WTC11 (cell line): ENCODE results near the gene LCLAT1. TPM values are rescaled to one million over a fixed set of nuclear protein-coding genes. Genes with fewer than 3 reads are reported as not detected.

Experiments
- ATAC-seq: fragments of 200-7000 bp; cut with Tn5 transposase; 2 replicates; pipeline ENCODE4 v1.10.0; 2021; ENCODE audit warnings: mild to moderate bottlenecking, moderate library complexity
- CTCF ChIA-PET: fragments of 300-600 bp; sonication (Branson Sonifier 250); formaldehyde crosslinking; loops from one replicate; lab custom pipeline; 2021; ENCODE audit warnings: antibody characterized with exemption; lab: Charles Lee
- POLR2A ChIA-PET: fragments of 350-600 bp; sonication (Branson Sonifier 250); formaldehyde crosslinking; loops from one replicate; lab custom pipeline; 2021; ENCODE audit warnings: antibody characterized with exemption; lab: Charles Lee
- DNase-seq: peaks from one replicate; pipeline ENCODE4 v3.0.0; 2021; ENCODE audit warnings: low spot score
- H3K27ac Mint-ChIP-seq: 2 replicates; pipeline ENCODE4 v1.8.0; 2021; ENCODE audit warnings: mixed read lengths
- H3K27me3 Mint-ChIP-seq: 2 replicates; pipeline ENCODE4 v1.8.0; 2021; ENCODE audit warnings: low read depth, mild to moderate bottlenecking, moderate library complexity, mixed read lengths
- H3K36me3 Mint-ChIP-seq: 2 replicates; pipeline ENCODE4 v1.8.0; 2021; ENCODE audit warnings: mixed read lengths
- H3K4me1 Mint-ChIP-seq: 2 replicates; pipeline ENCODE4 v1.8.0; 2022; ENCODE audit warnings: mixed read lengths
- H3K4me3 Mint-ChIP-seq: 2 replicates; pipeline ENCODE4 v1.8.0; 2021; ENCODE audit warnings: mild to moderate bottlenecking, moderate library complexity, mixed read lengths
- H3K9me3 Mint-ChIP-seq: 2 replicates; pipeline ENCODE4 v1.8.0; 2021; ENCODE audit warnings: mixed read lengths
- ATF1 ChIP-seq: sonication (generic); formaldehyde crosslinking; IDR thresholded peaks from 2 replicates; pipeline ENCODE4 v1.8.1; 2023; ENCODE audit warnings: mild to moderate bottlenecking, moderate library complexity, missing genetic modification reagents
- EMX1 ChIP-seq: fragments of 250-450 bp; sonication (Bioruptor Pico); IDR thresholded peaks from 2 replicates; pipeline ENCODE4 v1.8.0; 2021; ENCODE audit warnings: mild to moderate bottlenecking
- ETV6 ChIP-seq: sonication (generic); formaldehyde crosslinking; IDR thresholded peaks from 2 replicates; pipeline ENCODE4 v1.8.1; 2022; ENCODE audit warnings: mild to moderate bottlenecking, missing genetic modification reagents
- IRF2 ChIP-seq: sonication (generic); formaldehyde crosslinking; IDR thresholded peaks from 2 replicates; pipeline ENCODE4 v1.8.0; 2022; ENCODE audit warnings: low read depth, missing genetic modification reagents, borderline replicate concordance
- NFE2L1 ChIP-seq: sonication (generic); formaldehyde crosslinking; IDR thresholded peaks from 2 replicates; pipeline ENCODE4 v1.8.1; 2023; ENCODE audit warnings: missing genetic modification reagents
- NFYB ChIP-seq: sonication (generic); formaldehyde crosslinking; conservative IDR thresholded peaks from 2 replicates; pipeline ENCODE4 v1.8.0; 2022; ENCODE audit warnings: low read depth, missing genetic modification reagents
- NR3C1 ChIP-seq: sonication (generic); formaldehyde crosslinking; conservative IDR thresholded peaks from 2 replicates; pipeline ENCODE4 v1.8.1; 2023; ENCODE audit warnings: low read depth, mild to moderate bottlenecking, missing genetic modification reagents
- OVOL2 ChIP-seq: fragments of 250-450 bp; sonication (Bioruptor Pico); IDR thresholded peaks from 2 replicates; pipeline ENCODE4 v1.9.0; 2021; ENCODE audit warnings: mild to moderate bottlenecking, borderline replicate concordance
- SMAD3 ChIP-seq: sonication (generic); formaldehyde crosslinking; IDR thresholded peaks from 2 replicates; pipeline ENCODE4 v1.8.0; 2022; ENCODE audit warnings: missing genetic modification reagents, mild to moderate bottlenecking, borderline replicate concordance
- TEAD1 ChIP-seq: sonication (generic); formaldehyde crosslinking; IDR thresholded peaks from 2 replicates; pipeline ENCODE4 v1.8.0; 2022; ENCODE audit warnings: mild to moderate bottlenecking, missing genetic modification reagents
- TEAD4 ChIP-seq: sonication (generic); formaldehyde crosslinking; IDR thresholded peaks from 2 replicates; pipeline ENCODE4 v1.8.0; 2022; ENCODE audit warnings: mild to moderate bottlenecking, missing genetic modification reagents
- ZNF121 ChIP-seq: sonication (generic); formaldehyde crosslinking; IDR thresholded peaks from 2 replicates; pipeline ENCODE4 v1.8.0; 2023; ENCODE audit warnings: missing genetic modification reagents
- ZNF423 ChIP-seq: fragments of 250-450 bp; sonication (Bioruptor Pico); IDR thresholded peaks from 2 replicates; pipeline ENCODE4 v2.1.2; 2022; ENCODE audit warnings: mild to moderate bottlenecking, moderate library complexity
- total RNA-seq: library from RNA; stranded (reverse); gene quantifications from 3 replicates; pipeline ENCODE4 v1.2.3, GENCODE V29; 2021
- TF ChIP-seq, protein P1 (sequence below): fragments of 250-450 bp; sonication (Bioruptor Pico); IDR thresholded peaks from 2 replicates; pipeline ENCODE4 v1.9.0; 2021; ENCODE audit warnings: mild to moderate bottlenecking, borderline replicate concordance
- TF ChIP-seq, protein P2 (sequence below): sonication (generic); formaldehyde crosslinking; conservative IDR thresholded peaks from 2 replicates; pipeline ENCODE4 v1.8.1; 2022; ENCODE audit warnings: mild to moderate bottlenecking, missing genetic modification reagents
- TF ChIP-seq, protein P3 (sequence below): fragments of 250-450 bp; sonication (Bioruptor Pico); IDR thresholded peaks from 2 replicates; pipeline ENCODE4 v1.9.0; 2021; ENCODE audit warnings: mild to moderate bottlenecking
- TF ChIP-seq, protein P4 (sequence below): sonication (generic); formaldehyde crosslinking; IDR thresholded peaks from 2 replicates; pipeline ENCODE4 v1.8.0; 2022; ENCODE audit warnings: missing genetic modification reagents
- TF ChIP-seq, protein P5 (sequence below): sonication (generic); formaldehyde crosslinking; IDR thresholded peaks from 2 replicates; pipeline ENCODE4 v1.8.1; 2023; ENCODE audit warnings: mild to moderate bottlenecking, missing genetic modification reagents
- TF ChIP-seq, protein P6 (sequence below): fragments of 250-450 bp; sonication (Bioruptor Pico); IDR thresholded peaks from 2 replicates; pipeline ENCODE4 v1.9.0; 2021; ENCODE audit warnings: moderate library complexity, mild to moderate bottlenecking, inconsistent platforms, borderline replicate concordance

The LCLAT1 gene
- total RNA-seq, 1 experiment from 2014 or later, result 22.3 TPM

DNA sequence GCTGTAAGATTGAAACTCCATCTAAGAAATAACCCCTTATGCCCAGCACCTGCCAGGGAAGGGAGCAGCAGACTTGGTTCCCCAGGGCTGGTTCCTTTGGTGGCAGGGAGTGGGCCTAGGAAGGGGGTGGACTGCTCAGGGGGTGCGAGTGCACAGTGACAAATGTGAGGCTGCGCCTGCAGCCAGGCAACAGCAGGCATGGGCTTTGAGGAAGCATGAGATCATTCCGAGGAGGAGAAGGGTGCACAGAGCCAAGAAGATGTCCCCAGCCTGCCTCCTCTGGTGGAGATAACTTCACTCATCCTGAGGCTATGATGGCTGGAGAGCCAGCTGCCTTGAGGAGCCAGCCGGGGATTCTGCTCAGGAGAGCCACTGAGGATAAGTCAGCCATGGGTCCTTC lies 202.2 kb downstream of the LCLAT1 start (continued):
- TF ChIP-seq SMAD3 (CRISPR knock-in tag), result no peak

DNA sequence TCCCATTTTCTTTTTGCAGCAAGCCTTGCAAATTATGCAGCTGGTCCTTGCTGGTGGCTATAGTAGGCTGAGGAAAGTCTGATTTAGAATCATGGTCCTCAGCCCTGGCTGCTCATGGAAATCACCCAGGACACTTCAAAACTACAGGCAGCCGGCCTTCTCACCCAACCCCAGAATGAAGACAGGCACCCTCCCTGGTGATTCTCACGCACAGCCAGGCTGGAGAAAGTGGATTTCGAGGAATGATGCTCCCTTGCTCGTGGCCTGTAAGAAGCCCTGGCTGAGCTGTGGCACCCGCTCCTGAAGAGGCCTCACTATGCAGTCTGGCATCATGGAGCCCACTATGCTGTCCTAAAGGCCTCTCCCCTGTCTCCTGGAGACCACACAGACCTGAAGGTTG lies 202.8 kb downstream of the LCLAT1 start:
- H3K27ac Mint-ChIP-seq, result no peak overlapping the region
- peaks cover 32% of the 10 kb centered on the region for H3K4me1 Mint-ChIP-seq
- no peaks in the 10 kb centered on the region for H3K36me3 Mint-ChIP-seq
- POLR2A ChIA-PET, result no interaction called here
- DNase-seq, result no peak
- peaks cover 32% of the 10 kb centered on the region for H3K27me3 Mint-ChIP-seq
- ATAC-seq, result no peak
- TF ChIP-seq EMX1 (CRISPR knock-in tag) (no peak), NR3C1 (CRISPR knock-in tag) (no peak), IRF2 (CRISPR knock-in tag) (no peak), NFYB (CRISPR knock-in tag) (no peak)
- TF ChIP-seq, protein P1, sequence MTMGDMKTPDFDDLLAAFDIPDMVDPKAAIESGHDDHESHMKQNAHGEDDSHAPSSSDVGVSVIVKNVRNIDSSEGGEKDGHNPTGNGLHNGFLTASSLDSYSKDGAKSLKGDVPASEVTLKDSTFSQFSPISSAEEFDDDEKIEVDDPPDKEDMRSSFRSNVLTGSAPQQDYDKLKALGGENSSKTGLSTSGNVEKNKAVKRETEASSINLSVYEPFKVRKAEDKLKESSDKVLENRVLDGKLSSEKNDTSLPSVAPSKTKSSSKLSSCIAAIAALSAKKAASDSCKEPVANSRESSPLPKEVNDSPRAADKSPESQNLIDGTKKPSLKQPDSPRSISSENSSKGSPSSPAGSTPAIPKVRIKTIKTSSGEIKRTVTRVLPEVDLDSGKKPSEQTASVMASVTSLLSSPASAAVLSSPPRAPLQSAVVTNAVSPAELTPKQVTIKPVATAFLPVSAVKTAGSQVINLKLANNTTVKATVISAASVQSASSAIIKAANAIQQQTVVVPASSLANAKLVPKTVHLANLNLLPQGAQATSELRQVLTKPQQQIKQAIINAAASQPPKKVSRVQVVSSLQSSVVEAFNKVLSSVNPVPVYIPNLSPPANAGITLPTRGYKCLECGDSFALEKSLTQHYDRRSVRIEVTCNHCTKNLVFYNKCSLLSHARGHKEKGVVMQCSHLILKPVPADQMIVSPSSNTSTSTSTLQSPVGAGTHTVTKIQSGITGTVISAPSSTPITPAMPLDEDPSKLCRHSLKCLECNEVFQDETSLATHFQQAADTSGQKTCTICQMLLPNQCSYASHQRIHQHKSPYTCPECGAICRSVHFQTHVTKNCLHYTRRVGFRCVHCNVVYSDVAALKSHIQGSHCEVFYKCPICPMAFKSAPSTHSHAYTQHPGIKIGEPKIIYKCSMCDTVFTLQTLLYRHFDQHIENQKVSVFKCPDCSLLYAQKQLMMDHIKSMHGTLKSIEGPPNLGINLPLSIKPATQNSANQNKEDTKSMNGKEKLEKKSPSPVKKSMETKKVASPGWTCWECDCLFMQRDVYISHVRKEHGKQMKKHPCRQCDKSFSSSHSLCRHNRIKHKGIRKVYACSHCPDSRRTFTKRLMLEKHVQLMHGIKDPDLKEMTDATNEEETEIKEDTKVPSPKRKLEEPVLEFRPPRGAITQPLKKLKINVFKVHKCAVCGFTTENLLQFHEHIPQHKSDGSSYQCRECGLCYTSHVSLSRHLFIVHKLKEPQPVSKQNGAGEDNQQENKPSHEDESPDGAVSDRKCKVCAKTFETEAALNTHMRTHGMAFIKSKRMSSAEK (CRISPR knock-in tag), result no peak
- TF ChIP-seq, protein P2, sequence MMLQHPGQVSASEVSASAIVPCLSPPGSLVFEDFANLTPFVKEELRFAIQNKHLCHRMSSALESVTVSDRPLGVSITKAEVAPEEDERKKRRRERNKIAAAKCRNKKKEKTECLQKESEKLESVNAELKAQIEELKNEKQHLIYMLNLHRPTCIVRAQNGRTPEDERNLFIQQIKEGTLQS (CRISPR knock-in tag), result no peak
- TF ChIP-seq, protein P3, sequence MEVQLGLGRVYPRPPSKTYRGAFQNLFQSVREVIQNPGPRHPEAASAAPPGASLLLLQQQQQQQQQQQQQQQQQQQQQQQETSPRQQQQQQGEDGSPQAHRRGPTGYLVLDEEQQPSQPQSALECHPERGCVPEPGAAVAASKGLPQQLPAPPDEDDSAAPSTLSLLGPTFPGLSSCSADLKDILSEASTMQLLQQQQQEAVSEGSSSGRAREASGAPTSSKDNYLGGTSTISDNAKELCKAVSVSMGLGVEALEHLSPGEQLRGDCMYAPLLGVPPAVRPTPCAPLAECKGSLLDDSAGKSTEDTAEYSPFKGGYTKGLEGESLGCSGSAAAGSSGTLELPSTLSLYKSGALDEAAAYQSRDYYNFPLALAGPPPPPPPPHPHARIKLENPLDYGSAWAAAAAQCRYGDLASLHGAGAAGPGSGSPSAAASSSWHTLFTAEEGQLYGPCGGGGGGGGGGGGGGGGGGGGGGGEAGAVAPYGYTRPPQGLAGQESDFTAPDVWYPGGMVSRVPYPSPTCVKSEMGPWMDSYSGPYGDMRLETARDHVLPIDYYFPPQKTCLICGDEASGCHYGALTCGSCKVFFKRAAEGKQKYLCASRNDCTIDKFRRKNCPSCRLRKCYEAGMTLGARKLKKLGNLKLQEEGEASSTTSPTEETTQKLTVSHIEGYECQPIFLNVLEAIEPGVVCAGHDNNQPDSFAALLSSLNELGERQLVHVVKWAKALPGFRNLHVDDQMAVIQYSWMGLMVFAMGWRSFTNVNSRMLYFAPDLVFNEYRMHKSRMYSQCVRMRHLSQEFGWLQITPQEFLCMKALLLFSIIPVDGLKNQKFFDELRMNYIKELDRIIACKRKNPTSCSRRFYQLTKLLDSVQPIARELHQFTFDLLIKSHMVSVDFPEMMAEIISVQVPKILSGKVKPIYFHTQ, result no peak
- TF ChIP-seq, all 79 proteins: peak for 0
- H3K4me3 Mint-ChIP-seq, result no peak overlapping the region
- CTCF ChIA-PET, result interaction anchor here (0.8 kb wide), 1 partner anchor 62 kb away, joined by 3 read pairs; no protein-coding TSS in a partner anchor
- H3K9me3 Mint-ChIP-seq, result no peaks in the 10 kb centered on the region

DNA sequence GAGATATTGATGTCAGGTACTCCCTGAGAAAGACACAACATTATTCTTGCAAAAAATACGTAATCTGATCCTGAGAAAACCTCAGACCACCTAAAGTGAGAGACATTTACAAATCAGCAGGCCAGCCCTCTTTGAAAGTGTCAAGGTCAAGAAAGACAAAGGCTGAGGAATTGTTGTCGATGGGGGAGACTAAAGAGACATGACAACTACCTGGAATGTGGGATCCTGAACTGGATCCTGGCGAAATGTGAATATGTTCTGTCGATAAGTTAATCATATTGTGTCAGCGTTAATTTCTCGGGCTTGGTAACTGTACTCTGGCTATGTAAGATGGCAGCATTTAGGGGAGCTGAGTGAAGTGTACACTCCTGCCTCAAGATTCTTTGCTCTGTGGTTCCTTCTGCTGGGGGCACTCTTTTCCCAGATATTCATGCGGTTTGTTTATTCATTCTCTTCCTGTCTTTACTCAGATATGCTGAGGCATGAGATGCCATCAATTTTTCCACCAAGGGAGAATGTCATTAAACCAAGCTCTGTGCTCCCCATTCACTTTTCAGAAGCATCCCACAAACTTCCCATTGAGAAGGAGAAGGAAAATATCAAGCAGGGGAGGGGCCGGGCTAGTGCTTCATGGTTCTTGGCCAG lies 205.3 kb downstream of the LCLAT1 start:
- Mint-ChIP-seq H3K36me3 (no peaks in the 10 kb centered on the region), H3K27me3 (peaks cover 45% of the 10 kb centered on the region), H3K4me1 (peaks cover 35% of the 10 kb centered on the region), H3K4me3 (peak overlapping the region; percentile 26), H3K9me3 (no peaks in the 10 kb centered on the region), H3K27ac (no peak overlapping the region)
- CTCF ChIA-PET, result interaction anchor here (0.8 to 1.7 kb wide), 3 partner anchors 33 to 413 kb away, joined by 3 to 5 read pairs (median 3); no protein-coding TSS in a partner anchor
- DNase-seq, result no peak
- POLR2A ChIA-PET, result interaction anchor here (1.2 kb wide), 1 partner anchor 30 kb away, joined by 3 read pairs; no protein-coding TSS in a partner anchor
- ATAC-seq, result peak; percentile 70
- TF ChIP-seq, protein P4, sequence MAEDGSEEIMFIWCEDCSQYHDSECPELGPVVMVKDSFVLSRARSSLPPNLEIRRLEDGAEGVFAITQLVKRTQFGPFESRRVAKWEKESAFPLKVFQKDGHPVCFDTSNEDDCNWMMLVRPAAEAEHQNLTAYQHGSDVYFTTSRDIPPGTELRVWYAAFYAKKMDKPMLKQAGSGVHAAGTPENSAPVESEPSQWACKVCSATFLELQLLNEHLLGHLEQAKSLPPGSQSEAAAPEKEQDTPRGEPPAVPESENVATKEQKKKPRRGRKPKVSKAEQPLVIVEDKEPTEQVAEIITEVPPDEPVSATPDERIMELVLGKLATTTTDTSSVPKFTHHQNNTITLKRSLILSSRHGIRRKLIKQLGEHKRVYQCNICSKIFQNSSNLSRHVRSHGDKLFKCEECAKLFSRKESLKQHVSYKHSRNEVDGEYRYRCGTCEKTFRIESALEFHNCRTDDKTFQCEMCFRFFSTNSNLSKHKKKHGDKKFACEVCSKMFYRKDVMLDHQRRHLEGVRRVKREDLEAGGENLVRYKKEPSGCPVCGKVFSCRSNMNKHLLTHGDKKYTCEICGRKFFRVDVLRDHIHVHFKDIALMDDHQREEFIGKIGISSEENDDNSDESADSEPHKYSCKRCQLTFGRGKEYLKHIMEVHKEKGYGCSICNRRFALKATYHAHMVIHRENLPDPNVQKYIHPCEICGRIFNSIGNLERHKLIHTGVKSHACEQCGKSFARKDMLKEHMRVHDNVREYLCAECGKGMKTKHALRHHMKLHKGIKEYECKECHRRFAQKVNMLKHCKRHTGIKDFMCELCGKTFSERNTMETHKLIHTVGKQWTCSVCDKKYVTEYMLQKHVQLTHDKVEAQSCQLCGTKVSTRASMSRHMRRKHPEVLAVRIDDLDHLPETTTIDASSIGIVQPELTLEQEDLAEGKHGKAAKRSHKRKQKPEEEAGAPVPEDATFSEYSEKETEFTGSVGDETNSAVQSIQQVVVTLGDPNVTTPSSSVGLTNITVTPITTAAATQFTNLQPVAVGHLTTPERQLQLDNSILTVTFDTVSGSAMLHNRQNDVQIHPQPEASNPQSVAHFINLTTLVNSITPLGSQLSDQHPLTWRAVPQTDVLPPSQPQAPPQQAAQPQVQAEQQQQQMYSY (CRISPR knock-in tag), result peak; percentile 57
- no peak for TF ChIP-seq ATF1 (CRISPR knock-in tag)
- no peak for TF ChIP-seq TEAD4 (CRISPR knock-in tag)
- TF ChIP-seq, protein P5, sequence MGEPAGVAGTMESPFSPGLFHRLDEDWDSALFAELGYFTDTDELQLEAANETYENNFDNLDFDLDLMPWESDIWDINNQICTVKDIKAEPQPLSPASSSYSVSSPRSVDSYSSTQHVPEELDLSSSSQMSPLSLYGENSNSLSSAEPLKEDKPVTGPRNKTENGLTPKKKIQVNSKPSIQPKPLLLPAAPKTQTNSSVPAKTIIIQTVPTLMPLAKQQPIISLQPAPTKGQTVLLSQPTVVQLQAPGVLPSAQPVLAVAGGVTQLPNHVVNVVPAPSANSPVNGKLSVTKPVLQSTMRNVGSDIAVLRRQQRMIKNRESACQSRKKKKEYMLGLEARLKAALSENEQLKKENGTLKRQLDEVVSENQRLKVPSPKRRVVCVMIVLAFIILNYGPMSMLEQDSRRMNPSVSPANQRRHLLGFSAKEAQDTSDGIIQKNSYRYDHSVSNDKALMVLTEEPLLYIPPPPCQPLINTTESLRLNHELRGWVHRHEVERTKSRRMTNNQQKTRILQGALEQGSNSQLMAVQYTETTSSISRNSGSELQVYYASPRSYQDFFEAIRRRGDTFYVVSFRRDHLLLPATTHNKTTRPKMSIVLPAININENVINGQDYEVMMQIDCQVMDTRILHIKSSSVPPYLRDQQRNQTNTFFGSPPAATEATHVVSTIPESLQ (CRISPR knock-in tag), result no peak
- TF ChIP-seq NFE2L1 (CRISPR knock-in tag), result no peak
- TF ChIP-seq ZNF121 (CRISPR knock-in tag), result peak; percentile 93
- 0 out of 2 replicates have a peak, but pooled peaks have one; percentile 48 for TF ChIP-seq ETV6 (CRISPR knock-in tag)
- no peak for TF ChIP-seq OVOL2 (CRISPR knock-in tag)
- no peak for TF ChIP-seq SMAD3 (CRISPR knock-in tag)
- peak; percentile 47; the same call in 1 of the 2 replicates for TF ChIP-seq ZNF423 (CRISPR knock-in tag)
- TF ChIP-seq TEAD1 (CRISPR knock-in tag), result peak; percentile 91; the same call in 1 of the 2 replicates
- TF ChIP-seq, protein P6, sequence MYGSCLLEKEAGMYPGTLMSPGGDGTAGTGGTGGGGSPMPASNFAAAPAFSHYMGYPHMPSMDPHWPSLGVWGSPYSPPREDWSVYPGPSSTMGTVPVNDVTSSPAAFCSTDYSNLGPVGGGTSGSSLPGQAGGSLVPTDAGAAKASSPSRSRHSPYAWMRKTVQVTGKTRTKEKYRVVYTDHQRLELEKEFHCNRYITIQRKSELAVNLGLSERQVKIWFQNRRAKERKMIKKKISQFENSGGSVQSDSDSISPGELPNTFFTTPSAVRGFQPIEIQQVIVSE (CRISPR knock-in tag), result no peak
